HEK293 (cell line): ENCODE measurements around the gene PHKA2.
A peak's percentile ranks its signal among the peaks of the same experiment; 100 is the strongest.

ENCODE experiments used
- HOXD13 ChIP-seq: sonication (generic); formaldehyde crosslinking; IDR thresholded peaks from 2 replicates; pipeline ENCODE4 v1.8.0; 2022; ENCODE audit warnings: missing genetic modification reagents, borderline replicate concordance
- KLF16 ChIP-seq: fragments of 450-650 bp; formaldehyde crosslinking; IDR thresholded peaks from 2 replicates; pipeline ENCODE4 v1.5.1; 2017; ENCODE audit warnings: missing biosample characterization, missing genetic modification characterization
- KLF9 ChIP-seq: fragments of 450-650 bp; formaldehyde crosslinking; IDR thresholded peaks from 2 replicates; pipeline ENCODE4 v1.5.1; 2016; ENCODE audit warnings: missing biosample characterization, missing genetic modification characterization, low read depth
- MEIS1 ChIP-seq: sonication (generic); formaldehyde crosslinking; IDR thresholded peaks from 2 replicates; pipeline ENCODE4 v1.8.1; 2022; ENCODE audit warnings: missing genetic modification reagents, mild to moderate bottlenecking, borderline replicate concordance
- MYNN ChIP-seq: fragments of 450-650 bp; formaldehyde crosslinking; IDR thresholded peaks from 2 replicates; pipeline ENCODE4 v1.5.1; 2016; ENCODE audit warnings: missing biosample characterization, missing genetic modification characterization, borderline replicate concordance
- ZBTB1 ChIP-seq: fragments of 450-650 bp; formaldehyde crosslinking; IDR thresholded peaks from 2 replicates; pipeline ENCODE4 v1.5.1; 2016; ENCODE audit warnings: missing biosample characterization, missing genetic modification characterization
- ZNF132 ChIP-seq: fragments of 450-650 bp; formaldehyde crosslinking; IDR thresholded peaks from 2 replicates; pipeline ENCODE4 v1.5.1; 2017; ENCODE audit warnings: missing biosample characterization, missing genetic modification characterization, borderline replicate concordance
- ZNF138 ChIP-seq: fragments of 450-650 bp; formaldehyde crosslinking; IDR thresholded peaks from 2 replicates; pipeline ENCODE4 v1.5.1; 2016; ENCODE audit warnings: missing biosample characterization, missing genetic modification characterization, borderline replicate concordance
- ZNF146 ChIP-seq: fragments of 450-650 bp; formaldehyde crosslinking; IDR thresholded peaks from 2 replicates; pipeline ENCODE4 v1.5.1; 2016; ENCODE audit warnings: missing biosample characterization, missing genetic modification characterization
- ZNF16 ChIP-seq: fragments of 450-650 bp; formaldehyde crosslinking; IDR thresholded peaks from 2 replicates; pipeline ENCODE4 v1.5.1; 2016; ENCODE audit warnings: low read depth, missing biosample characterization, missing genetic modification characterization
- ZNF175 ChIP-seq: fragments of 450-650 bp; formaldehyde crosslinking; IDR thresholded peaks from 2 replicates; pipeline ENCODE4 v1.5.1; 2016; ENCODE audit warnings: missing biosample characterization, missing genetic modification characterization
- ZNF202 ChIP-seq: fragments of 450-650 bp; formaldehyde crosslinking; IDR thresholded peaks from 2 replicates; pipeline ENCODE4 v1.5.1; 2016; ENCODE audit warnings: missing biosample characterization, missing genetic modification characterization, borderline replicate concordance
- ZNF214 ChIP-seq: fragments of 450-650 bp; formaldehyde crosslinking; IDR thresholded peaks from 2 replicates; pipeline ENCODE4 v1.5.1; 2017; ENCODE audit warnings: missing biosample characterization, mild to moderate bottlenecking, missing genetic modification characterization, borderline replicate concordance
- ZNF223 ChIP-seq: fragments of 450-650 bp; formaldehyde crosslinking; IDR thresholded peaks from 2 replicates; pipeline ENCODE4 v1.5.1; 2016; ENCODE audit warnings: missing biosample characterization, missing genetic modification characterization
- ZNF248 ChIP-seq: fragments of 450-650 bp; formaldehyde crosslinking; IDR thresholded peaks from 2 replicates; pipeline ENCODE4 v1.5.1; 2017; ENCODE audit warnings: missing biosample characterization, missing genetic modification characterization
- ZNF274 ChIP-seq, 2 experiments: fragments of 200-500 bp in 1 of 2; fragments of 450-650 bp in 1 of 2; sonication (Bioruptor generic) in 1 of 2; formaldehyde crosslinking in 1 of 2; IDR thresholded peaks; 2 replicates each; pipeline versions ENCODE4 v1.5.1 to v1.6.1; 2014 to 2016; ENCODE audit warnings: borderline replicate concordance in 1 of 2, inconsistent platforms in 1 of 2, low read length in 1 of 2, missing biosample characterization in 1 of 2, missing genetic modification characterization in 1 of 2
- ZNF302 ChIP-seq: fragments of 450-650 bp; formaldehyde crosslinking; IDR thresholded peaks from 2 replicates; pipeline ENCODE4 v1.5.1; 2016; ENCODE audit warnings: missing biosample characterization, missing genetic modification characterization, low read depth
- ZNF311 ChIP-seq: fragments of 450-650 bp; formaldehyde crosslinking; IDR thresholded peaks from 2 replicates; pipeline ENCODE4 v1.5.1; 2017; ENCODE audit warnings: missing biosample characterization, missing genetic modification characterization, borderline replicate concordance
- ZNF324 ChIP-seq: fragments of 450-650 bp; formaldehyde crosslinking; IDR thresholded peaks from 2 replicates; pipeline ENCODE4 v1.5.1; 2016; ENCODE audit warnings: missing biosample characterization, missing genetic modification characterization
- ZNF354C ChIP-seq: fragments of 450-650 bp; formaldehyde crosslinking; IDR thresholded peaks from 2 replicates; pipeline ENCODE4 v1.5.1; 2016; ENCODE audit warnings: missing biosample characterization, missing genetic modification characterization, low read depth, borderline replicate concordance
- ZNF37A ChIP-seq: fragments of 450-650 bp; IDR thresholded peaks from 2 replicates; pipeline ENCODE4 v1.5.1; 2018; ENCODE audit warnings: missing biosample characterization, missing genetic modification characterization
- ZNF391 ChIP-seq: fragments of 450-650 bp; formaldehyde crosslinking; IDR thresholded peaks from 2 replicates; pipeline ENCODE4 v1.5.1; 2016; ENCODE audit warnings: low read depth, missing biosample characterization, missing genetic modification characterization, borderline replicate concordance
- ZNF416 ChIP-seq: fragments of 450-650 bp; formaldehyde crosslinking; IDR thresholded peaks from 2 replicates; pipeline ENCODE4 v1.5.1; 2016; ENCODE audit warnings: missing biosample characterization, missing genetic modification characterization
- ZNF555 ChIP-seq: fragments of 450-650 bp; formaldehyde crosslinking; conservative IDR thresholded peaks from 2 replicates; pipeline ENCODE4 v1.5.1; 2017; ENCODE audit warnings: missing biosample characterization, mild to moderate bottlenecking, missing genetic modification characterization, inconsistent platforms
- ZNF585B ChIP-seq: fragments of 450-650 bp; formaldehyde crosslinking; IDR thresholded peaks from 2 replicates; pipeline ENCODE4 v1.5.1; 2016; ENCODE audit warnings: missing biosample characterization, missing genetic modification characterization
- ZNF701 ChIP-seq: fragments of 450-650 bp; formaldehyde crosslinking; IDR thresholded peaks from 2 replicates; pipeline ENCODE4 v1.5.1; 2016; ENCODE audit warnings: missing biosample characterization, missing genetic modification characterization
- ZNF843 ChIP-seq: fragments of 450-650 bp; formaldehyde crosslinking; IDR thresholded peaks from 2 replicates; pipeline ENCODE4 v1.5.1; 2016; ENCODE audit warnings: missing biosample characterization, missing genetic modification characterization
- ZSCAN23 ChIP-seq: fragments of 450-650 bp; formaldehyde crosslinking; IDR thresholded peaks from 2 replicates; pipeline ENCODE4 v1.5.1; 2016; ENCODE audit warnings: missing biosample characterization, missing genetic modification characterization
- TF ChIP-seq, protein P1 (sequence below): fragments of 450-650 bp; formaldehyde crosslinking; IDR thresholded peaks from 2 replicates; pipeline ENCODE4 v1.5.1; 2016; ENCODE audit warnings: missing biosample characterization, missing genetic modification characterization
- TF ChIP-seq, protein P2 (sequence below): fragments of 450-650 bp; formaldehyde crosslinking; IDR thresholded peaks from 2 replicates; pipeline ENCODE4 v1.5.1; 2016; ENCODE audit warnings: missing biosample characterization, missing genetic modification characterization
- TF ChIP-seq, protein P3 (sequence below): fragments of 450-650 bp; formaldehyde crosslinking; IDR thresholded peaks from 2 replicates; pipeline ENCODE4 v1.5.1; 2016; ENCODE audit warnings: missing biosample characterization, missing genetic modification characterization
- TF ChIP-seq, protein P4 (sequence below): fragments of 450-650 bp; formaldehyde crosslinking; IDR thresholded peaks from 2 replicates; pipeline ENCODE4 v1.5.0; 2017; ENCODE audit warnings: missing biosample characterization, missing genetic modification characterization, borderline replicate concordance

The PHKA2 gene

DNA sequence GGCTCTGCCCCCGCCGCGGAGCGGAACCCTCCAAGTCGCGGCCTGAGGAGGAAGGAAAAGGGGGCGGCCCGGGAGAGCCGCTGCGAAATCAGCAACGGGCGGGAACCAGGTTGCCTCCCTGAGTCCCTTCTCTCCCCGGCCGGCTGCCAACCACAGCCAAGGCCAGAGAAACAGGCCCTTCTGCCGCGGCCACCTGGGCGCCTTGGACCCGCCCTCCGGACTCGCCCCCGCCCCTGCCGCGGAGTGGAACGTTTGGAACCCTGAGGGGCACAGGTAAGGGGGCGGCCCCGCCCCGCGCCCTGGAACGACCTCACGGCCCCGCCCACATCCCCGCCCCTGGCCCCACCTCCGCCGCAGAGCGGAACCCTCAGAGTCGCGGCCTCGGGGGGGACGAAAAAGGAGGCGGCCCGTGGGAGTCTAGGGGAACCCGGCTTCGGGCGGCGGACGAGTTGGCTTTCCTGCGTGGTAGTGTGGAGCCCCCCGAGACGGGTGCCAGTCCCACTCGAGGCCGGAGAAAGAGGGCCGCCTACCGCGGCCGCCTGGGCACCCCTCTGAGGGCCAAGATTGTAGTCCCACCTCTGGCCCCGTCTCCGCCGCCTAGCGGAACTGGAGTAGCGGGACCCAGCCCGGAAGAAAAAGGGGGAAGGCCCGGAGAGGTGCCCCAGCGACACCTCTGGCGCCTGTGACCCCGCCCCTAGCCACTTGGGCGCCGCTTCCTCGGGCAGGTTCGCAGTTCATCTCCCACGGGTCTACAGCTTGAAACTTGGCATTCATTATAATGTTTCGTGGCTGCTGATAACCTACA, 669 bp upstream of the PHKA2 start (continued):
- TF ChIP-seq ZSCAN23 (peak; percentile 72), HOXD13 (CRISPR knock-in tag) (no peak), ZNF416 (no peak), ZNF202 (no peak), ZNF248 (tag by site-specific recombination) (no peak), ZNF843 (0 out of 2 replicates have a peak, but pooled peaks have one; percentile 21), ZNF214 (no peak), ZNF138 (no peak), ZNF146 (0 out of 2 replicates have a peak, but pooled peaks have one; percentile 3), ZNF585B (no peak), KLF16 (peak; percentile 94), ZNF274 (IDR thresholded peaks at IDR 0.05; ENCODE audit: low read length) (no peak), ZNF274 (tag by site-specific recombination; IDR thresholded peaks at IDR 0.05; ENCODE audit: borderline replicate concordance) (no peak), KLF9 (tag by site-specific recombination) (peak; percentile 96), ZNF311 (tag by site-specific recombination) (no peak), ZNF16 (tag by site-specific recombination) (no peak), ZNF37A (tag by site-specific recombination) (no peak), MYNN (tag by site-specific recombination) (peak; percentile 44; the same call in 1 of the 2 replicates), ZNF324 (tag by site-specific recombination) (no peak), ZNF555 (tag by site-specific recombination) (no peak), ZBTB1 (no peak), ZNF354C (tag by site-specific recombination) (no peak), ZNF175 (no peak), MEIS1 (CRISPR knock-in tag) (no peak), ZNF223 (tag by site-specific recombination) (no peak), ZNF132 (tag by site-specific recombination) (no peak), ZNF391 (tag by site-specific recombination) (peak; percentile 63; the same call in 1 of the 2 replicates), ZNF302 (tag by site-specific recombination) (no peak), ZNF701 (tag by site-specific recombination) (no peak)
- TF ChIP-seq, protein P1, sequence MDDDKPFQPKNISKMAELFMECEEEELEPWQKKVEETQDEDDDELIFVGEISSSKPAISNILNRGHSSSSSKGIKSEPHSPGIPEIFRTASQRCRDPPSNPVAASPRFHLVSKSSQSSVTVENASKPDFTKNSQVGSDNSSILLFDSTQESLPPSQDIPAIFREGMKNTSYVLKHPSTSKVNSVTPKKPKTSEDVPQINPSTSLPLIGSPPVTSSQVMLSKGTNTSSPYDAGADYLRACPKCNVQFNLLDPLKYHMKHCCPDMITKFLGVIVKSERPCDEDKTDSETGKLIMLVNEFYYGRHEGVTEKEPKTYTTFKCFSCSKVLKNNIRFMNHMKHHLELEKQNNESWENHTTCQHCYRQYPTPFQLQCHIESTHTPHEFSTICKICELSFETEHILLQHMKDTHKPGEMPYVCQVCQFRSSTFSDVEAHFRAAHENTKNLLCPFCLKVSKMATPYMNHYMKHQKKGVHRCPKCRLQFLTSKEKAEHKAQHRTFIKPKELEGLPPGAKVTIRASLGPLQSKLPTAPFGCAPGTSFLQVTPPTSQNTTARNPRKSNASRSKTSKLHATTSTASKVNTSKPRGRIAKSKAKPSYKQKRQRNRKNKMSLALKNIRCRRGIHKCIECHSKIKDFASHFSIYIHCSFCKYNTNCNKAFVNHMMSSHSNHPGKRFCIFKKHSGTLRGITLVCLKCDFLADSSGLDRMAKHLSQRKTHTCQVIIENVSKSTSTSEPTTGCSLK (tag by site-specific recombination), result no peak
- TF ChIP-seq, protein P2, sequence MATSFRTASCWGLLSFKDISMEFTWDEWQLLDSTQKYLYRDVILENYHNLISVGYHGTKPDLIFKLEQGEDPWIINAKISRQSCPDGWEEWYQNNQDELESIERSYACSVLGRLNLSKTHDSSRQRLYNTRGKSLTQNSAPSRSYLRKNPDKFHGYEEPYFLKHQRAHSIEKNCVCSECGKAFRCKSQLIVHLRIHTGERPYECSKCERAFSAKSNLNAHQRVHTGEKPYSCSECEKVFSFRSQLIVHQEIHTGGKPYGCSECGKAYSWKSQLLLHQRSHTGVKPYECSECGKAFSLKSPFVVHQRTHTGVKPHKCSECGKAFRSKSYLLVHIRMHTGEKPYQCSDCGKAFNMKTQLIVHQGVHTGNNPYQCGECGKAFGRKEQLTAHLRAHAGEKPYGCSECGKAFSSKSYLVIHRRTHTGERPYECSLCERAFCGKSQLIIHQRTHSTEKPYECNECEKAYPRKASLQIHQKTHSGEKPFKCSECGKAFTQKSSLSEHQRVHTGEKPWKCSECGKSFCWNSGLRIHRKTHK (tag by site-specific recombination), result no peak
- TF ChIP-seq, protein P3, sequence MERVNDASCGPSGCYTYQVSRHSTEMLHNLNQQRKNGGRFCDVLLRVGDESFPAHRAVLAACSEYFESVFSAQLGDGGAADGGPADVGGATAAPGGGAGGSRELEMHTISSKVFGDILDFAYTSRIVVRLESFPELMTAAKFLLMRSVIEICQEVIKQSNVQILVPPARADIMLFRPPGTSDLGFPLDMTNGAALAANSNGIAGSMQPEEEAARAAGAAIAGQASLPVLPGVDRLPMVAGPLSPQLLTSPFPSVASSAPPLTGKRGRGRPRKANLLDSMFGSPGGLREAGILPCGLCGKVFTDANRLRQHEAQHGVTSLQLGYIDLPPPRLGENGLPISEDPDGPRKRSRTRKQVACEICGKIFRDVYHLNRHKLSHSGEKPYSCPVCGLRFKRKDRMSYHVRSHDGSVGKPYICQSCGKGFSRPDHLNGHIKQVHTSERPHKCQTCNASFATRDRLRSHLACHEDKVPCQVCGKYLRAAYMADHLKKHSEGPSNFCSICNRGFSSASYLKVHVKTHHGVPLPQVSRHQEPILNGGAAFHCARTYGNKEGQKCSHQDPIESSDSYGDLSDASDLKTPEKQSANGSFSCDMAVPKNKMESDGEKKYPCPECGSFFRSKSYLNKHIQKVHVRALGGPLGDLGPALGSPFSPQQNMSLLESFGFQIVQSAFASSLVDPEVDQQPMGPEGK (tag by site-specific recombination), result peak; percentile 81
- TF ChIP-seq, protein P4, sequence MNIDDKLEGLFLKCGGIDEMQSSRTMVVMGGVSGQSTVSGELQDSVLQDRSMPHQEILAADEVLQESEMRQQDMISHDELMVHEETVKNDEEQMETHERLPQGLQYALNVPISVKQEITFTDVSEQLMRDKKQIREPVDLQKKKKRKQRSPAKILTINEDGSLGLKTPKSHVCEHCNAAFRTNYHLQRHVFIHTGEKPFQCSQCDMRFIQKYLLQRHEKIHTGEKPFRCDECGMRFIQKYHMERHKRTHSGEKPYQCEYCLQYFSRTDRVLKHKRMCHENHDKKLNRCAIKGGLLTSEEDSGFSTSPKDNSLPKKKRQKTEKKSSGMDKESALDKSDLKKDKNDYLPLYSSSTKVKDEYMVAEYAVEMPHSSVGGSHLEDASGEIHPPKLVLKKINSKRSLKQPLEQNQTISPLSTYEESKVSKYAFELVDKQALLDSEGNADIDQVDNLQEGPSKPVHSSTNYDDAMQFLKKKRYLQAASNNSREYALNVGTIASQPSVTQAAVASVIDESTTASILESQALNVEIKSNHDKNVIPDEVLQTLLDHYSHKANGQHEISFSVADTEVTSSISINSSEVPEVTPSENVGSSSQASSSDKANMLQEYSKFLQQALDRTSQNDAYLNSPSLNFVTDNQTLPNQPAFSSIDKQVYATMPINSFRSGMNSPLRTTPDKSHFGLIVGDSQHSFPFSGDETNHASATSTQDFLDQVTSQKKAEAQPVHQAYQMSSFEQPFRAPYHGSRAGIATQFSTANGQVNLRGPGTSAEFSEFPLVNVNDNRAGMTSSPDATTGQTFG, result no peak
